Calu3 (cell line): ENCODE measurements around the gene RAD17. TPM values are rescaled to one million over a fixed set of nuclear protein-coding genes. Genes with fewer than 3 reads are reported as not detected.
"Not testable (repeated sequence)": the region's sequence is repeated elsewhere in the genome, so short reads cannot be mapped to it uniquely, and the experiment has no call there.

Experiments used
- BruUV-seq: library from RNA; stranded (reverse); fragments of 400-500 nt; replicated peaks from 2 replicates; lab custom pipeline; 2021; lab: Mats Ljungman, UMichigan
- CTCF ChIA-PET: fragments of 300-600 bp; sonication (Branson Sonifier 250); formaldehyde crosslinking; loops from one replicate; lab custom pipeline; 2022; ENCODE audit warnings: antibody characterized with exemption; lab: Charles Lee
- DNase-seq: peaks from one replicate; pipeline ENCODE4 v3.0.0; 2022
- H3K27ac Mint-ChIP-seq: one replicate; pipeline ENCODE4 v1.8.0; 2022; ENCODE audit warnings: mixed read lengths; ENCODE audit not compliant: unreplicated experiment
- H3K27me3 Mint-ChIP-seq: one replicate; pipeline ENCODE4 v1.8.0; 2022; ENCODE audit warnings: mixed read lengths; ENCODE audit not compliant: unreplicated experiment
- H3K36me3 Mint-ChIP-seq: one replicate; pipeline ENCODE4 v1.8.0; 2022; ENCODE audit warnings: mild to moderate bottlenecking, moderate library complexity, mixed read lengths; ENCODE audit not compliant: insufficient read depth, unreplicated experiment
- H3K4me1 Mint-ChIP-seq: one replicate; pipeline ENCODE4 v1.8.0; 2022; ENCODE audit warnings: mild to moderate bottlenecking, low read depth, mixed read lengths; ENCODE audit not compliant: unreplicated experiment
- H3K4me3 Mint-ChIP-seq: one replicate; pipeline ENCODE4 v1.8.0; 2022; ENCODE audit warnings: mild to moderate bottlenecking, low read depth, moderate library complexity, mixed read lengths; ENCODE audit not compliant: unreplicated experiment
- H3K9me3 Mint-ChIP-seq: one replicate; pipeline ENCODE4 v1.8.0; 2022; ENCODE audit warnings: low read depth, mixed read lengths; ENCODE audit not compliant: unreplicated experiment
- CTCF ChIP-seq: fragments of 200-600 bp; IDR thresholded peaks from one replicate; pipeline ENCODE4 v1.8.0; 2022; ENCODE audit warnings: antibody characterized with exemption; ENCODE audit not compliant: unreplicated experiment
- intact Hi-C: fragments of 100-400 bp; cut with micrococcal nuclease; formaldehyde crosslinking; loops from one replicate; pipeline ENCODE4 v1.10.0; 2022; ENCODE audit not compliant: unreplicated experiment
- total RNA-seq: library from RNA; stranded (reverse); gene quantifications from 2 replicates; pipeline ENCODE4 v1.2.3, GENCODE V29; 2022

The RAD17 gene
- total RNA-seq, 1 experiment from 2014 or later = 16.9 TPM

GRCh38 chr5:69451941-69452647 lies 82.5 kb downstream of the RAD17 start:
- no TSS peak for BruUV-seq
- intact Hi-C loops = loop anchor here (5.0 kb wide), 1 partner anchor 40 kb away; the partner anchor contains the start of gene OCLN
- CTCF ChIA-PET = interaction anchor here (0.7 kb wide), 1 partner anchor 10 kb away, joined by 3 read pairs; no protein-coding TSS in a partner anchor
- Mint-ChIP-seq H3K9me3 (no peaks in the 10 kb centered on the region), H3K4me1 (peaks cover 29% of the 10 kb centered on the region), H3K27ac (peak overlapping the region; percentile 54), H3K4me3 (peak overlapping the region; percentile 10), H3K27me3 (no peaks in the 10 kb centered on the region), H3K36me3 (peaks cover 6% of the 10 kb centered on the region)
- TF ChIP-seq CTCF = no peak
- no peak for DNase-seq

- intact Hi-C loops = loop anchor here (5.0 kb wide), 1 partner anchor 39 kb away; the partner anchor contains the start of gene OCLN
- not testable (repeated sequence) for DNase-seq, BruUV-seq, H3K36me3 Mint-ChIP-seq, H3K4me3 Mint-ChIP-seq, H3K27ac Mint-ChIP-seq, H3K9me3 Mint-ChIP-seq, H3K27me3 Mint-ChIP-seq
- peaks cover 29% of the 10 kb centered on the region for H3K4me1 Mint-ChIP-seq
- CTCF ChIA-PET = interaction anchor here (1.0 kb wide), 2 partner anchors 24 to 64 kb away, joined by 3 to 4 read pairs; no protein-coding TSS in a partner anchor
Observed at GRCh38 chr5:69453487-69453886, 83.9 kb downstream of the RAD17 start.

GRCh38 chr5:69454460-69455249 lies 85.0 kb downstream of the RAD17 start:
- intact Hi-C loops = loop anchor here (5.0 kb wide), 1 partner anchor 38 kb away; the partner anchor contains the start of gene OCLN
- Mint-ChIP-seq H3K4me1 (peaks cover 29% of the 10 kb centered on the region), H3K4me3 (peak overlapping the region; percentile 22), H3K9me3 (no peaks in the 10 kb centered on the region), H3K36me3 (peaks cover 6% of the 10 kb centered on the region), H3K27me3 (no peaks in the 10 kb centered on the region), H3K27ac (peak overlapping the region; percentile 33)
- BruUV-seq = no TSS peak
- DNase-seq = no peak
- no peak for TF ChIP-seq CTCF
- CTCF ChIA-PET = interaction anchor here (0.7 kb wide), 1 partner anchor 75 kb away, joined by 3 read pairs; no protein-coding TSS in a partner anchor

- H3K4me3 Mint-ChIP-seq, DNase-seq, H3K27ac Mint-ChIP-seq, H3K36me3 Mint-ChIP-seq, H3K27me3 Mint-ChIP-seq, H3K9me3 Mint-ChIP-seq, intact Hi-C loops, BruUV-seq: not testable (repeated sequence)
- CTCF ChIA-PET = interaction anchor here (0.6 kb wide), 1 partner anchor 8 kb away, joined by 3 read pairs; no protein-coding TSS in a partner anchor
- H3K4me1 Mint-ChIP-seq = peaks cover 23% of the 10 kb centered on the region
Observed at GRCh38 chr5:69455428-69455988, 85.9 kb downstream of the RAD17 start.

- Mint-ChIP-seq H3K27ac (no peak overlapping the region), H3K36me3 (no peaks in the 10 kb centered on the region), H3K4me1 (no peaks in the 10 kb centered on the region), H3K4me3 (no peak overlapping the region), H3K27me3 (no peaks in the 10 kb centered on the region), H3K9me3 (no peaks in the 10 kb centered on the region)
- intact Hi-C loops = no loop called here
- CTCF ChIA-PET = interaction anchor here (0.6 kb wide), 1 partner anchor 10 kb away, joined by 3 read pairs; no protein-coding TSS in a partner anchor
- no peak for TF ChIP-seq CTCF
- no TSS peak for BruUV-seq
- no peak for DNase-seq
Observed at GRCh38 chr5:69462170-69462569, 92.6 kb downstream of the RAD17 start.
